GM10847 (cell line): ENCODE data around the gene SLC9A4.

Experiments
- POLR2A ChIP-seq: IDR thresholded peaks from 2 replicates; pipeline ENCODE4 v1.6.1; 2011; ENCODE audit not compliant: insufficient read length; ENCODE audit errors: extremely low read depth

The SLC9A4 gene

DNA sequence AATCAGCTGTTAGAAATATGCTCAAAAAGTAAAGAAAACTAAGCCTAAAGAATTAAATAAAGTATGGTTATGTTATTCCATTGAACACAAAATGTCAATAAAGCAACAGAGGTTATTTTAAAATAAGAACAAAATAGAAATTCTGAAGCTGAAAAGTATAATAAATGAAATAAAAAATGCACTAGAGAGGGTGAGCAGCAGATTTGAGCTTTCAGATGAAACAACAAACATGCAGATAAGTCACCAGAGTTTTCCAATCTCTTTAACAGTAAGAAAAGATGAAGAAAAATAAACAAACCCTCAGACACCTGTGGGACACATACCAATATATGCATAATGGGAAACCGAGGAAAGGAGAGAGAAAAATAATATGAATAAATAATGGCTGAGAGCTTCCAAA lies 76.0 kb downstream of the SLC9A4 start:
- no peak for TF ChIP-seq POLR2A

DNA sequence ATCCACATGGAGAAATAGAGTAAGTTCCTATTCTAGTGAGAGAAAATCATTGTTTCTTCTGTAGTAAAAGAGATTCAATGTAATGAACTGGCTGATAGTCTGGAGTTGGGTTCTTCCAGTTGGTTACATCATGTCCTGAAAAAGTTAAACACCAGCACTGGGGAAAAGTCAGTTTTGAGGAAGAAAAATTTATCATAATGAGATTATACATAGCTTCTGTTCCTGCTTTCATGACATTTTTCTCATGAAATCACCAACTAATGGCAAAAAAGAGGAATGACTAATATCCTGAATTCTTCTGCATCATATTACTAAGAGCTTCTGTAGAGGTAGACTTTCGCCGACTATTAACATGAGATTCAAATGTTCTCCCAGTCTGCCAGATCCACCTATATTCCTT lies 77.1 kb downstream of the SLC9A4 start:
- no peak for TF ChIP-seq POLR2A

DNA sequence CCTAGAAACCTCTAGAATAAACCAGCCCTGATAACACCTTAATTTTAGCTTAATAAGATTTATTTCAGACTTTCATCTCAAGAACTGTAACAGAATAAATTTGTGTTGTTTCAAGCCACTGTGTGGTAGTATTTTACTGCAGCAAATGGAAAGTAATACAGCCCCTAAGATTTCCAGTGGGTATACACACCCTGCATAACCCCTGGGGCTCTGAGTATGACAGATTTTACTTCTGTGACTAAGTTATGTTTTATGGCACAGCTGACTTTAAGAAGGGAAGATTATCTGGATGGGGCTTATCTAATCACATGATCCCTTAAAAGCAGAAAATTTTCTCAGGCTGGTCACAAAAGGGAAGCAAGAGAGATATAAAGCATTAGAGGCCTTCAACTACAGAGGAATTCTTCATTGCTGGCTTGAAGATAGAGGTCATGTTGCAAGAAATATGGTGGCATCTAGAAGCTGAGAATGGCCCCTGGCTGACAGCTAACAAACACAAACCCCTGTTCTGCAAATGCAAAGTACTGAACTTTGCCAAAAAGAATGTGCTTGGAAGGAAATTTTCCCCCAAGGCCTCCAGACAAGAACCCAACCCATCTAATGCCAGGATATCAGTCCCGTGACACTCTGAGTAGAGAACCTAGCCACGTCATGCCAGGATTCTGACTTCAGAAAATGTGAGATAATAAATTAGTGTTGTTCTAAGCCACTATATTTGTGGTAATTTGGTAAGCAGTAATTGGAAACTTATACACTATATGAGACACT lies 78.5 kb downstream of the SLC9A4 start:
- TF ChIP-seq POLR2A = no peak

DNA sequence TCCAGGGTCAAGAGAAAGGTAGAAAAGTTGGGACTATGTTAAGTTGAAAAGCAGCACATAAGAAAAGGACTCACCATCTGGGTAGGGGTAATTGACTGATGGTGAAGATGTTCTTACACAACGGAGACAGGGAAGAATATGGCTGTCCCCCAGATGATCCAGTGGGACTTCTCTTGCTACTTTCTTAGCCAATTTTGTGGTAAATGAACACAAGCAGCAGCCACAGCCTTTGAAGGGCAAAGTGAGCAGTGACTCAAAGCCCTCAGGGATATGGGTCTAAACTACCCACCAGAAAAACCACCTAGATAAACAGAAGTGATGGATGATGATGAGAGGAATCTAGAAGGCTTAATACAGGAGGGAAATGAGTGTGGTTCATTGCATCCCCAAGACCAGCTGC lies 80.6 kb downstream of the SLC9A4 start:
- no peak for TF ChIP-seq POLR2A

DNA sequence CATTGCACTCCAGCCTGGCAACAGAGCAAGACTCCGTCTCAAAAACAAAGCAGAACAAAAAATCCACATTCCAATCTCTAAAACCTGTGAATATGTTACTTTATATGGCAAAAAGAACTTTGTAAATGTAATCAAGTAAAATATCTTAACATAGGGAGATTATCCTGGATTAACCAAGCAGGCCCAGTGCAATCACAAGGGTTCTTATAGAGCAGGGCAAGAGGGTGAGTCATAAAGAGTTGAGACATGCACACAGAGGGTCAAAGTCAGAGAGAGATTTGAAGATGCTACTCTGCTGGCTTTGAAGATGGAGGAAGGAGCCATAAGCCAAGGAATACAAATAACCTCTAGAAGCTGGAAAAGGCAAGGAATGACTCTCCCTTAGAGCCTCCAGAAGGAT lies 85.4 kb downstream of the SLC9A4 start:
- no peak for TF ChIP-seq POLR2A

DNA sequence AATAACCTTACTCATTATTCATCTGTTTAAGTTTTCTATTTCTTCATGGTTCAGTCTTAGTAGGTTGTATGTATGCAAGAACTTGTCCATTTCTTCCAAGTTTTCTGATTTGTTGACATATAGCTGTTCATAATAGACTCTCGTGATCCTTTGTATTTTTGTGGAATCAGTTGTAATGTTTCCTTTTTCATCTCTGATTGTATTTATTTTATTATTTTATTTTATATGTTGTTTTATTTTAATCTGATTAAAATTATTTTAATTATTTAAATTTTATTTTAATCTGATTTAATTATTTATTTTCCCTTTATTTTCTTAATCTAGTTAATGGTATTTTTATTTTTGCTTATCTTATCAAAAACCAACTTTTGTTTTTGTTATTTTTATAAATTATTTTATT lies 102.9 kb downstream of the SLC9A4 start:
- TF ChIP-seq POLR2A = no peak

DNA sequence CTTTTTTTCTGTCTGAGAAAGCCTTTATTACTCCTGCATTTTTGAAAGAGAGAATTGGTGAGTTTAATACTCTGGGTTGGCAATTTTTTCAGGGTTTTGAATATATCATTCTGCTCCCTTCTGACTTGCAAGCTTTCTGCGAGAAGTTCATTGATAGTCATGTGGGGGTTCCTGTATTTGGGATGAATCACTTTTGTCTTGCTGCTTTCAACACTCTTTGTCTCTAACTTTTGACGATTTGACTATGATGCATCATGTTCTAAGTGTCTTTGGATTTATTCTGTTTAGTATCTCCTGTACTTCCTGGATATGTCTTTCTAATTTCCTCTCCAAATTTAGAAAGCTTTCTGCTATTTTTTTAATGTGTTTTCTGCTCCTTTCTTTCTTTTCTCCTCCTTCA lies 105.3 kb downstream of the SLC9A4 start:
- no peak for TF ChIP-seq POLR2A

DNA sequence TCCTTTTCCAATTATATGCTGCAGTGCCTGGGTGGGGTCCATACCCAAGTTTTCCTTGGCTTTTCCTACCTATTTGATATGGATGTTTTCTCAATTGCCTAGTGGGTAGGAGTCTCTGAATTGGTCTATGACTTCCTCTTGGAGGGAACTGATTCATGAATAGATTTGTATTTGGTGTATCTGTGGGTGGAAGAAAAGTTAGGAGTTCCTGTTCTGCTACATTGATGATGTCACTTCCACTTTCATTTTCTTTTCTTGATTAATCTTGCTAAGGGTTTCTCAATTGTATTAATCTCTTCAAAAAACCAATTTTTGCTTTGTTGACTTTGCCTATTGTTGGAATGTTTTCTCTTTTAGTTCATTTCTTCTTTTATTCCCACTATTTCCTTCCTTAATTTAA lies 108.9 kb downstream of the SLC9A4 start:
- TF ChIP-seq POLR2A = no peak

DNA sequence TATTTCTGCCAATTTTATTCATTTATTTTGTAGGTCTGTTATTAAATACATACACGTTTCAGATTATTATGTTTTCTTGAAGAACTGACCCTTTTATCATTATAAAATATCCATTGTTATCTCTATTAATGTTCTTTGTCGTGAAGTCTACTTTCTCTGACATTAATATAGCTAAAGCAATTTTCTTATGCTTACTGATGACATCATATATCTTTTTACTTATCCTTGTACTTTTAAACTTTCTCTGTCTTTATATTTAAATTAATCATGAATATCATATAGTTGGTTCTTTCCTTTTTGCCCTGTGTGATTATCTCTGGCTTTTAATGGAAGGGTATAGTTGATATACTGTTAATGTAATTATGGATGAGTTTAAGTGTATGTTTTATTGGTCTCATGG lies 109.8 kb downstream of the SLC9A4 start:
- TF ChIP-seq POLR2A = no peak
